Measurements from ENCODE around the gene DGKK. TPM values are rescaled to one million over a fixed set of nuclear protein-coding genes. Genes with fewer than 3 reads are reported as not detected.

Gene DGKK
- total RNA-seq, 1 donor from 2014 or later: 0.14 TPM

GRCh38 chrX:50430917-50431575 is 39.6 kb downstream of the DGKK start:
- no peak for DNase-seq (ENCODE audit: low read depth, low spot score)
- no peaks in the 10 kb centered on the region for H3K36me3 Mint-ChIP-seq (ENCODE audit: low read depth)
- no peak overlapping the region for H3K4me3 Mint-ChIP-seq
- peaks cover 9% of the 10 kb centered on the region for H3K4me1 Mint-ChIP-seq
- H3K27me3 Mint-ChIP-seq (ENCODE audit: low read depth): peaks cover 6% of the 10 kb centered on the region
- H3K27ac Mint-ChIP-seq (ENCODE audit: unreplicated experiment): no peak overlapping the region
- peaks cover 3% of the 10 kb centered on the region for H3K9me3 Mint-ChIP-seq
- TF ChIP-seq CTCF (conservative IDR thresholded peaks at IDR 0.05): no peak

- H3K27me3 Mint-ChIP-seq (ENCODE audit: low read depth): no peaks in the 10 kb centered on the region
- no peak overlapping the region for H3K4me3 Mint-ChIP-seq
- H3K4me1 Mint-ChIP-seq: peaks cover 7% of the 10 kb centered on the region
- peaks cover 3% of the 10 kb centered on the region for H3K9me3 Mint-ChIP-seq
- no peaks in the 10 kb centered on the region for H3K36me3 Mint-ChIP-seq (ENCODE audit: low read depth)
- no peak overlapping the region for H3K27ac Mint-ChIP-seq (ENCODE audit: unreplicated experiment)
- no peak for TF ChIP-seq CTCF (conservative IDR thresholded peaks at IDR 0.05)
- no peak for DNase-seq (ENCODE audit: low read depth, low spot score)
These were observed 42.5 kb downstream of the DGKK start for GRCh38 chrX:50428174-50428573.

- Mint-ChIP-seq H3K4me3 (no peak overlapping the region), H3K4me1 (no peaks in the 10 kb centered on the region), H3K9me3 (peaks cover 6% of the 10 kb centered on the region), H3K27me3 (ENCODE audit: low read depth) (no peaks in the 10 kb centered on the region), H3K27ac (ENCODE audit: unreplicated experiment) (no peak overlapping the region), H3K36me3 (ENCODE audit: low read depth) (peaks cover 3% of the 10 kb centered on the region)
- TF ChIP-seq CTCF (conservative IDR thresholded peaks at IDR 0.05): no peak
- DNase-seq (ENCODE audit: low read depth, low spot score): no peak
These were observed 62.6 kb downstream of the DGKK start for GRCh38 chrX:50407976-50408375.

- H3K4me3 Mint-ChIP-seq: no peak overlapping the region
- DNase-seq (ENCODE audit: low read depth, low spot score): no peak
These were observed 66.7 kb downstream of the DGKK start for GRCh38 chrX:50403903-50404302.

GRCh38 chrX:50402886-50403285 is 67.7 kb downstream of the DGKK start:
- no peak for TF ChIP-seq CTCF (conservative IDR thresholded peaks at IDR 0.05)
- no peak for DNase-seq (ENCODE audit: low read depth, low spot score)
- peaks cover 3% of the 10 kb centered on the region for H3K36me3 Mint-ChIP-seq (ENCODE audit: low read depth)
- H3K27ac Mint-ChIP-seq (ENCODE audit: unreplicated experiment): no peak overlapping the region
- peaks cover 3% of the 10 kb centered on the region for H3K9me3 Mint-ChIP-seq
- no peaks in the 10 kb centered on the region for H3K4me1 Mint-ChIP-seq
- H3K4me3 Mint-ChIP-seq: no peak overlapping the region
- H3K27me3 Mint-ChIP-seq (ENCODE audit: low read depth): no peaks in the 10 kb centered on the region

More at GRCh38 chrX:50403903-50404302, 66.7 kb downstream of the DGKK start:
- TF ChIP-seq CTCF (conservative IDR thresholded peaks at IDR 0.05): no peak
- Mint-ChIP-seq H3K27me3 (ENCODE audit: low read depth) (no peaks in the 10 kb centered on the region), H3K4me1 (no peaks in the 10 kb centered on the region), H3K27ac (ENCODE audit: unreplicated experiment) (no peak overlapping the region), H3K9me3 (peaks cover 3% of the 10 kb centered on the region), H3K36me3 (ENCODE audit: low read depth) (peaks cover 3% of the 10 kb centered on the region)

Measured in neural crest cell (in vitro differentiated cells).